GM18873 (cell line): ENCODE data around the gene BTBD7.
"Not testable (repeated sequence)": the region's sequence is repeated elsewhere in the genome, so short reads cannot be mapped to it uniquely, and the experiment has no call there.

Experiments
- ATAC-seq: cut with Tn5 transposase; IDR thresholded peaks from one replicate; pipeline ENCODE4 v1.9.1; 2021; ENCODE audit warnings: mild to moderate bottlenecking, moderate library complexity, moderate number of reproducible peaks; ENCODE audit not compliant: unreplicated experiment, low FRiP score

BTBD7 gene

GRCh38 chr14:93266127-93266526, 66.7 kb downstream of the BTBD7 start:
- ATAC-seq: no peak

- no peak for ATAC-seq
Measured at GRCh38 chr14:93263416-93263815, 69.4 kb downstream of the BTBD7 start.

GRCh38 chr14:93262446-93262845, 70.4 kb downstream of the BTBD7 start:
- ATAC-seq: no peak

- ATAC-seq: no peak
Measured at GRCh38 chr14:93249128-93249831, 83.6 kb downstream of the BTBD7 start.

- ATAC-seq: no peak
Measured at GRCh38 chr14:93246534-93246933, 86.3 kb downstream of the BTBD7 start.

GRCh38 chr14:93245764-93246420, 86.9 kb downstream of the BTBD7 start:
- ATAC-seq: no peak

GRCh38 chr14:93240678-93241000, 92.2 kb downstream of the BTBD7 start:
- ATAC-seq: no peak

GRCh38 chr14:93239869-93240677, 92.8 kb downstream of the BTBD7 start:
- ATAC-seq: no peak

- ATAC-seq: no peak
Measured at GRCh38 chr14:93234798-93235197, 98.0 kb downstream of the BTBD7 start.

GRCh38 chr14:93233078-93233477, 99.8 kb downstream of the BTBD7 start:
- ATAC-seq: not testable (repeated sequence)

- ATAC-seq: no peak
Measured at GRCh38 chr14:93232159-93232558, 100.7 kb downstream of the BTBD7 start.

- ATAC-seq: no peak
Measured at GRCh38 chr14:93231129-93231979, 101.5 kb downstream of the BTBD7 start.

GRCh38 chr14:93230539-93230938, 102.3 kb downstream of the BTBD7 start:
- ATAC-seq: no peak

GRCh38 chr14:93228550-93228949, 104.3 kb downstream of the BTBD7 start:
- no peak for ATAC-seq

GRCh38 chr14:93223565-93223964, 109.3 kb downstream of the BTBD7 start:
- ATAC-seq: no peak

GRCh38 chr14:93220509-93220908, 112.3 kb downstream of the BTBD7 start:
- ATAC-seq: no peak

GRCh38 chr14:93219103-93219726, 113.6 kb downstream of the BTBD7 start:
- ATAC-seq: no peak

- ATAC-seq: no peak
Measured at GRCh38 chr14:93214598-93214997, 118.2 kb downstream of the BTBD7 start.

GRCh38 chr14:93212432-93212831, 120.4 kb downstream of the BTBD7 start:
- peak; percentile 57 for ATAC-seq
